IPS-15b (cell line): Measurements from ENCODE around the gene TDRD7.

Experiments
- H3K27me3 ChIP-seq: one replicate; pipeline ENCODE4 v1.6.1; 2013; ENCODE audit warnings: low read length; ENCODE audit not compliant: control insufficient read depth, insufficient read depth
- H3K36me3 ChIP-seq: one replicate; pipeline ENCODE4 v1.6.1; 2013; ENCODE audit warnings: low read length; ENCODE audit not compliant: control insufficient read depth, insufficient read depth
- H3K4me1 ChIP-seq: one replicate; pipeline ENCODE4 v1.6.1; 2013; ENCODE audit warnings: mild to moderate bottlenecking, low read length; ENCODE audit not compliant: control insufficient read depth, insufficient read depth
- H3K4me3 ChIP-seq: one replicate; pipeline ENCODE4 v1.5.1; 2013; ENCODE audit warnings: low read depth, low read length
- H3K9ac ChIP-seq: one replicate; pipeline ENCODE4 v1.6.1; 2013; ENCODE audit warnings: low read depth, mild to moderate bottlenecking, low read length
- H3K9me3 ChIP-seq: one replicate; pipeline ENCODE4 v1.6.1; 2013; ENCODE audit warnings: mild to moderate bottlenecking, low read length; ENCODE audit not compliant: control insufficient read depth, insufficient read depth

Gene TDRD7

GRCh38 chr9:97527626-97528528 lies 116.0 kb downstream of the TDRD7 start:
- H3K4me3 ChIP-seq, result no peak overlapping the region
- H3K4me1 ChIP-seq, result peaks cover 16% of the 10 kb centered on the region
- H3K36me3 ChIP-seq, result no peaks in the 10 kb centered on the region
- H3K9me3 ChIP-seq, result no peaks in the 10 kb centered on the region
- no peak overlapping the region for H3K9ac ChIP-seq
- no peaks in the 10 kb centered on the region for H3K27me3 ChIP-seq

- H3K4me1 ChIP-seq, result peaks cover 16% of the 10 kb centered on the region
Observed at GRCh38 chr9:97528529-97529230, 116.8 kb downstream of the TDRD7 start.

GRCh38 chr9:97529363-97530076 lies 117.6 kb downstream of the TDRD7 start:
- Histone ChIP-seq H3K27me3 (no peaks in the 10 kb centered on the region), H3K4me3 (no peak overlapping the region), H3K36me3 (no peaks in the 10 kb centered on the region), H3K4me1 (peaks cover 16% of the 10 kb centered on the region), H3K9me3 (no peaks in the 10 kb centered on the region), H3K9ac (no peak overlapping the region)

More at GRCh38 chr9:97528529-97529230, 116.8 kb downstream of the TDRD7 start:
- H3K27me3 ChIP-seq, result no peaks in the 10 kb centered on the region
- H3K9ac ChIP-seq, result no peak overlapping the region
- no peak overlapping the region for H3K4me3 ChIP-seq
- no peaks in the 10 kb centered on the region for H3K9me3 ChIP-seq
- no peaks in the 10 kb centered on the region for H3K36me3 ChIP-seq

GRCh38 chr9:97531888-97532376 lies 120.0 kb downstream of the TDRD7 start:
- Histone ChIP-seq H3K4me1 (peaks cover 16% of the 10 kb centered on the region), H3K9ac (no peak overlapping the region), H3K36me3 (no peaks in the 10 kb centered on the region), H3K4me3 (no peak overlapping the region), H3K27me3 (no peaks in the 10 kb centered on the region), H3K9me3 (no peaks in the 10 kb centered on the region)

- no peaks in the 10 kb centered on the region for H3K4me1 ChIP-seq
- no peaks in the 10 kb centered on the region for H3K36me3 ChIP-seq
- H3K9ac ChIP-seq, result no peak overlapping the region
- H3K9me3 ChIP-seq, result no peaks in the 10 kb centered on the region
- H3K4me3 ChIP-seq, result no peak overlapping the region
- no peaks in the 10 kb centered on the region for H3K27me3 ChIP-seq
Observed at GRCh38 chr9:97534185-97534584, 122.3 kb downstream of the TDRD7 start.

- no peak overlapping the region for H3K9ac ChIP-seq
- H3K4me3 ChIP-seq, result no peak overlapping the region
- no peaks in the 10 kb centered on the region for H3K4me1 ChIP-seq
- no peaks in the 10 kb centered on the region for H3K27me3 ChIP-seq
- no peaks in the 10 kb centered on the region for H3K36me3 ChIP-seq
- no peaks in the 10 kb centered on the region for H3K9me3 ChIP-seq
Observed at GRCh38 chr9:97534961-97535594, 123.2 kb downstream of the TDRD7 start.

- H3K36me3 ChIP-seq, result no peaks in the 10 kb centered on the region
- no peak overlapping the region for H3K9ac ChIP-seq
- no peak overlapping the region for H3K4me3 ChIP-seq
- no peaks in the 10 kb centered on the region for H3K27me3 ChIP-seq
- no peaks in the 10 kb centered on the region for H3K9me3 ChIP-seq
- H3K4me1 ChIP-seq, result no peaks in the 10 kb centered on the region
Observed at GRCh38 chr9:97535771-97536170, 123.9 kb downstream of the TDRD7 start.

- Histone ChIP-seq H3K27me3 (no peaks in the 10 kb centered on the region), H3K36me3 (no peaks in the 10 kb centered on the region)
Observed at GRCh38 chr9:97536480-97536879, 124.6 kb downstream of the TDRD7 start.

GRCh38 chr9:97543561-97543960 lies 131.7 kb downstream of the TDRD7 start:
- peaks cover 2% of the 10 kb centered on the region for H3K4me1 ChIP-seq
- H3K9ac ChIP-seq, result no peak overlapping the region
- H3K9me3 ChIP-seq, result no peaks in the 10 kb centered on the region
- no peak overlapping the region for H3K4me3 ChIP-seq
- H3K27me3 ChIP-seq, result no peaks in the 10 kb centered on the region
- no peaks in the 10 kb centered on the region for H3K36me3 ChIP-seq

More at GRCh38 chr9:97536480-97536879, 124.6 kb downstream of the TDRD7 start:
- Histone ChIP-seq H3K4me3 (no peak overlapping the region), H3K4me1 (no peaks in the 10 kb centered on the region), H3K9ac (no peak overlapping the region), H3K9me3 (no peaks in the 10 kb centered on the region)

- no peak overlapping the region for H3K9ac ChIP-seq
- H3K4me3 ChIP-seq, result no peak overlapping the region
- no peaks in the 10 kb centered on the region for H3K9me3 ChIP-seq
- peaks cover 2% of the 10 kb centered on the region for H3K4me1 ChIP-seq
- H3K36me3 ChIP-seq, result no peaks in the 10 kb centered on the region
- no peaks in the 10 kb centered on the region for H3K27me3 ChIP-seq
Observed at GRCh38 chr9:97545486-97545885, 133.6 kb downstream of the TDRD7 start.
